ENCODE results near the gene SSBP1.
A peak's percentile ranks its signal among the peaks of the same experiment; 100 is the strongest.
"Not testable (repeated sequence)": the region's sequence is repeated elsewhere in the genome, so short reads cannot be mapped to it uniquely, and the experiment has no call there.

The SSBP1 gene, protein sequence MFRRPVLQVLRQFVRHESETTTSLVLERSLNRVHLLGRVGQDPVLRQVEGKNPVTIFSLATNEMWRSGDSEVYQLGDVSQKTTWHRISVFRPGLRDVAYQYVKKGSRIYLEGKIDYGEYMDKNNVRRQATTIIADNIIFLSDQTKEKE

DNA sequence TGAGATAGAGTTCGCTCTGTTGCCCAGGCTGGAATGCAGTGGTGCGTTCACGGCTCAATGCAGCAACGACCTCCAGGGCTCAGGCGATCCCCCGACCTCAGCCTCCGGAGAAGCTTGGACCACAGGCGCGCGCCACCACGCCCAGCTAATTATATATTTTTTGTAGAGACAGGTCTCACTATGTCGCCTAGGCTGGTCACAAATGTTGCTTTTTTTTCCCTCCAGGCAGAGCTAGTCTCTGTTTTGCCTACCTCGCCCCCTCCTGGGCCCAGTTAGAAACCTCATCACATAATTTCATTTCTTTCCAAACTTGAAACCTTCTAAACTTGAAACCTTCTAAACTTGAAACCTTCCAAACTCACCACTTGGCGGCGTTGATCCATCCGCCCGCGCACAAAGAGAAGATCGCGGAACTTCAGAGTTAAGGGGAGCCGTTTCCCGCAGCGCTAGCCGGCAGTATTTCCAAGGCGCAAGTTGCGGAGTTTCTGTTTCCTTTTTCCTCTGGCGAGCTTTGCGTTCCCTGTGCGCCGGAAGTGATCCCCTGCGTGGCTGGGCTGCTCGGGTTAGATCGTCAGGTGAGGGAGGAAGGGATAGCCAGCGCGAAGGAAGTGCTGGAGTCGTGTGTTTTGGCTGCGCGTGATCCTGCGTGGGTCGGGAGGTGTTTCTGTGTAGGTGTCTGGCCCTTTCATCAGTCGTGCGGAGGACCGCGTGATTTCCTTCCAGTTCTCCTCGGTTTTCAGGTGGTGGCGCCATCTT lies at the start of gene SSBP1:
SSBP1 (plus strand) TSS at position 523 of the 756 bp plus-strand sequence. CDS start 809 bp downstream, outside the sequence.
- peak; percentile 96 for DNase-seq

DNA sequence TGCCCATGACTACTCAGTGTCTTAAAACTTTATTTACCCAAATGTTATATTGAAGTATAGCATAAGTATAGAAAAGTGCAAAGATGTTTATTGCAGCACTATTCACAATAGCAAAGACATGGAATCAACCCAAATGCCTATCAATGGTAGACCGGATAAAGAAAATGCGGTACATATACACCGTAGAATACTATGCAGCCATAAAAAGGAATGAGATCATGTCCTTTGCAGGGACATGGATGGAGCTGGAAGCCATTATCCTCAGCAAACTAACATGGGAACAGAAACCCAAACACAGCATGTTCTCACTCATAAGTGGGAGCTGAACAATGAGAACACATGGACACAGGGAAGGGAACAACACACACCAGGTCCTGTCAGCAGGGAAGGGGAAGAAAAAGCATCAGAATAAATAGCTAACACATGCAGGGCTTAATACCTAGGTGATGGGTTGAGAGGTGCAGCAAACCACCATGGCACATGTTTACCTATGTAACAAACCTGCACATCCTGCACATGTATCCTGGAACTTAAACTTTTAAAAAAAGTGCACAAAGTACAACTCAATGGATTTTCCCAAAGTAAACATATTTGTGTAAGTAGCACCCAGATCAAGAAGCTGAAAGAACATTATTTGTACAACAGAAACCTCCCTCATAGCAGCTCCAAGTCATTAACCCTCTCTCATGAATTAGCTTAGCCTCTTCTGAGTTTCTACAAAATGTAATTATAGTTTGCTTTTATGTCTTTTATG lies 48.9 kb upstream of the SSBP1 start:
- DNase-seq, result not testable (repeated sequence)

DNA sequence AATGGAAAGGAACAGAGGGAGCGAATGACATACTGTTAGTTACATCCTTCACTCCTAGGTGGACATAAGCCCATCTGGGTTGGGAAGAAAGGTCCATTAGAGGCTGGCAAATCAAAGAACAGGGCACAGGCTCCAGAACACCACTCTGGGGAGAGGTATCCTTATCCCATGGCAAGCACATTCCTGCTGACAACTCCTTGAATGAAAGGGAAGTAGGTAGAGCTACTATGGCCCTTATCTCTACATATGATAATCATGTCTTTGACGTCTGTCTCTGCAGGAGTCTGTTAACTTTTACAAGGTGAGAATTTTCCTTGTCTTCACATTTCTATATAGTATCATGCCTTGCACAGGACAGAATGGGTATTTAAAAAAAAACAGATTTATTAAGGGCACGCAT lies 46.6 kb upstream of the SSBP1 start:
- no peak for DNase-seq

DNA sequence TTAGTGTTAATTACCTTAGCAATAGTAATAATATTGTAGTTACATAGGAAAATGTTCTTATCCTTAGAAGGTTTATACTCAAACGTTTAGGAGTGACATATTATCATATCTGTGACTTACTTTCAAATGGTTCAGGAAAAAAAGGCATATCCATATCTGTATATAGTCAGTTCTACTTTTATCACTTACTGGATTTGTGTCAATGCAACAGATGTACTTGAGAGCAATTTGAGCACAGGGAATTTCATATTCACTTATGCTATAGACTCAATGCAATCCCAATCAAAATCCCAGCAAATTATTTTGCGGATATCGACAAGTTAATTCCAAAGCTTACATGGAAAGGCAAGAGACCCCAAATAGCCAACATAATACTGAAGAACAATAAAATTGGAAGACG lies 46.2 kb upstream of the SSBP1 start:
- no peak for DNase-seq

DNA sequence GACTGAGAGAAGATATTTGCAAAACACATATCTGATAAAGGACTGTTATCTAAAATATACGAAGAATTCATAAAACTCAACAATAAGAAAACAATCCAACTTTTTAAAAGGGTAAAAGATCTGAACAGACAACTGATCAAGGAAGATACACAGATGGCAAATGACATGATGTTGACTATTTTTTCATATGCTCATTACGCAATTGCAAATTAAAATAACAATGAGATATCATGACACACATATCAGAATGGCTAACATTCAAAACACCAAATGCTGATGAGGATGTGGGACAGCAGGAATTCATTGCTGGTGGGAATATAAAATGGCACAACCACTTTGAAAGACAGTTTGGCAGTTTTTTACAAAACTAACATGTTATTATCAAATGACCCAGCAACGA lies 45.1 kb upstream of the SSBP1 start:
- DNase-seq, result no peak

DNA sequence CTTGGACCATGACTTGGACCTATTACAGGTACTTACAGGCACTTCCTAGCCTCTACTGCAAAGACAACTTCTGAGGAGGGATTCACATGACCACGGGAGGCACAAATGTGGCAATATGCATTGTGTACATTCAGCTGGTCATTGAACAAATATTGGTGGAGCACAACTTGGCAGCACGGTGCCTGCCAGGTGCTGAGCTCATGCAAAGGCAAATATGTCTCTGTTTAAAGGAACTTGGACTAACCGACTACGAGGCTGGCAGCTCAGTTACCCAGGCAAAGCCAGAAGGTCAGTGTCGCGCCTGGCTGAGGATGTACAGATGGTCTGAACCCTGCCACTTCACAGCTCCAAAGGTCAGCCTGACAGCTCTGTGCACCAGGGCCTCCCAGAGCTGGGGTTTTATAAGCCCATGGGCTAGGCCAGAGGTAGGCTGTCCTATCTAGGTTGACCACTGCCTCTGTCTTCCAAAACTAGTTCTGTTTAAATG lies 42.3 kb upstream of the SSBP1 start:
- no peak for DNase-seq

DNA sequence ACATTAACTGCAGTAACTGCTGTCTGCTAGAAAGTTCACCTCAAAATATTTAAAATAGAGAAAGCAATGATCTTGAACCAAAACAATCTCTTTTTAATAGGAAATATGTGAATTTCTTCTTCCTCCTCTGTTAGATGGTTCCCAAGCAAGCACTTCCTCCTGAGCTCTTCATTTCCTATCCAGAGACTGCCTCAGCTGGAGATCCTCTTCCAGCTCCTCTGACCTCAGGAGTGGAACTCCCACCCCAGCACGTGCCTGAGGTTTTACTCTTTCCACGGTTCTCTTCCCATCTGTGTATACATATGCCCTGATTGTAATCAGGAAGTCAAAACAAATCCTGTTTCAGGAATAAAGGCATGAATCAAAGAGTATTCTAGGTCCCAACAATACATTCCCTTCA lies 41.8 kb upstream of the SSBP1 start:
- peak; percentile 34 for DNase-seq

DNA sequence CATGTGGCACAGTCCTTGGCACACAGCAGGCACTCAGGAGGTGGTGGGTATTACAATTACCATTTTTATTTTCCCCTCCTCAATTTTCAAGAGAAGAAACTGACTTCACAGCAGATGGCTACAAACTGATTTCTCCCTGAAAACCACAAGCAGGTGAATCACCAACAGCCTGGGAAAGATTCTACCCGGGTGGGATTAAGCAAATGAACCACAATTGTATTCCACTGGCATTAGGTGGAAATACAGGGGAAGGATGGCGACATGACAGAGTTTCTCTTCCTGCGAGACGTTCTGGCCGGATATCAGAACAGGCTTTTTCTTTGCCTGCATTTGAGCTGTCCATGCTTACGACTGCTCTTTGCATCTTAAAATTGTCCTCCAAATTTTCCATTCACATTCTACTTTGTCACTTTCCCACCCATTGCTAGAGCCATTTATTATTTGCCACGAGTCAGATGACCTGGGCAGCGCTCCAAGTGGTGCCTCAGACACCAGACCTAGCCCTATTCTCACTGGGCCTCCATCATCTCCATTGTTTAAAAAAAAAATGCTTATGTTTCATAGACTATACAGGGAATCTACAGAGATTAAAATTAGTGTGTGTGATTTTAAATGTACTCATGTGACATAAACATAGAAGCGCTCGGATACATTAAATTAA lies 40.8 kb upstream of the SSBP1 start:
- no peak for DNase-seq

DNA sequence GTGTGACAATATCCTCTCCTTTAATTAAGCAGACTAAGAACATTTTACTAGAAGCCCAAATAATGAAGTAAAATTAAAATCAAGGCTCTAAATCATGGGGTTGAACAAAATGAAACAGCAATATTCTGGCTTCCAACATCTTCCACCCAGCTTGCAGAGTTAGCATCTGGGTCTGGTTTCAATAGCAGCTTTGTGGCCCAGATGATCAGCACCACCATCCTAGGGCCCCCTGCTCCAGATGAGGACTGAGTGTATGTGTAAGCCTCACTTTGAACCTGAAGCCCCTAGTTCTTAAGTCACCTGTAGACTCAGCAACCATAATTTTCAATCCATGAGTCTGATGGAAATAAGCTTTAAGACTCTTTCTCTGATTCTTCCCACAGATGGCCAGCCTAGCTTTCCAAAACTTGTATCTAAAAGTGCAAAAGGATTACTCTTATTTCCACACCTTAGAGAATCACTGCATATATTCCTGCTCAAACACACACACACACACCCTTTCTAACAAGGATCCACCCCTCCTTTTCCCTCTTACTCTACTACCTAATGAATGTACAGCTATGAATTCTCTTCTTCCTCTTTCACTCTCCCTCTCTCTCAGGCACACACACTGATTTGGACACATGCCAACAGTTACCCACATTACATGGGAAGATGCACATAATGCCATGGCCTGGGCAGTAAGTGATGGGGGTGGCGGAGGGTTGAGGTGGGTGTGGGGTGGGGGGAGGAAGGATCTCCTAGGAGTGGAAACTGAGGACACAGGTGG lies 39.7 kb upstream of the SSBP1 start:
- DNase-seq, result peak; percentile 48

DNA sequence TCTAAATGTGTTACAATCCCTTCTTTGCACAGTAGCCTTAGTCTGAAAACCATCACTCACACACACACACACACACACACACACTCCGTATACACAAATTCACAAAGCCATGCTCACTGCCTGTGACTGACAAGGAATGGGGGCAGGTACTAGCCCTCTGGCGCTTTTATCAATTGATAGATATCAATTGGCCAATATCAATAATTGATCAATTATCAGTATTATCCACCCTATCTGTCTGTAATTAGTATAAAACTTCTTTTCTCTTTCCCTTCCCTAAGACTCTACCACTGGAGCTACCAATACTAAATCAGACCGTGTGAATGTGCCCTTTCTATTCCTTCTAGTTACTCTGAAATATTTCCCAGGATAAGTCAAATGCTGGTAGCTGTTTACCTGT lies 38.3 kb upstream of the SSBP1 start:
- no peak for DNase-seq

DNA sequence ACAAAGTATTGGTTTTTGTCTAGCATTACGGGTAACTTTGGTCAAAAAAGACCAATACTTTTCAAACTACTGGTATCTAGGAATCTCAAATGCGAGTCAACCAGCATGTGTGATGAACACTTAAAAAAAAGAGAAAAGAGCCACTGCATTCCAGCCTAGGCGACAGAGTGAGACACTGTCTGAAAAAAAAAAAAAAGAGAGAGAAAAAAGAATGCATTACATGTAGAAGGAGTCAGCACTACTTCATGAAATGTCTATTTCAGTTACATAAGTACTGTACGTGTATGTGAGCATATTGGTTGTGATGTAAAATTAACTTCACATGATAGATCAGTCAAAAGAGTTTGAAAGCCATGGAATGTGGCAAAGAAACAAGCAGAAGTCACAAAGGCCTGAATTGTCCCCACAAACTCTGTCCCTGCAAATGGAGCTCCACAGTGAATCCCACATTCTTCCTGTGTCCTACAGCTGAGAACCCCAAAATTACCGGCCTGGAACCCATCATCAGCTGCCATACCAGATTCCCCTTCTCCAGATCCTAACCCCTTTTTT lies 37.8 kb upstream of the SSBP1 start:
- peak; percentile 2 for DNase-seq

DNA sequence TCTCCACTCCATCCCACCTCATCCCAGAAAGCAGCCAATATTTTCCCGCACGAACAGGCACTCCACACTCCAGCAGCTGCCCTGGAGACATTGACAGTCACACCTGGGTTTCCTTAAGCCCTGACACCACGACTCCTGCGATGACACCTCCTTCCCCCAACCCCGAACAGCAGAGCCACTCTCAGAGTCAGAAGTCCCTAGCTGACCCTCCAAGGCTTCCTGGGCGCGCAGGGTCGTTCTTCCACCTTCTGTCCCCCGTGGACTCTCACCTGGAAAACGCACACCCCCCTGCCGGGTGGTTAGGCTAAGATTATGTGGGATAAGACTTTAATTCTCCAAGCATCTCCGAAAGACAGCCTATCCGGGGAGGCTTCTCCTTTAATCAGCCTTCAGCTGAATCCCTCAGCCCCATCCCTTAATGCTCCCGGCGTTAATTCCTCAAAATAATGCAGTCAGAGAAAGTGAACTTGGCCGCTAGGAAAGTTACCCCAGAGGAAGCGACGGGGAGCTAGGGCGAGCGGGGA lies 37.2 kb upstream of the SSBP1 start:
- DNase-seq, result peak; percentile 8

DNA sequence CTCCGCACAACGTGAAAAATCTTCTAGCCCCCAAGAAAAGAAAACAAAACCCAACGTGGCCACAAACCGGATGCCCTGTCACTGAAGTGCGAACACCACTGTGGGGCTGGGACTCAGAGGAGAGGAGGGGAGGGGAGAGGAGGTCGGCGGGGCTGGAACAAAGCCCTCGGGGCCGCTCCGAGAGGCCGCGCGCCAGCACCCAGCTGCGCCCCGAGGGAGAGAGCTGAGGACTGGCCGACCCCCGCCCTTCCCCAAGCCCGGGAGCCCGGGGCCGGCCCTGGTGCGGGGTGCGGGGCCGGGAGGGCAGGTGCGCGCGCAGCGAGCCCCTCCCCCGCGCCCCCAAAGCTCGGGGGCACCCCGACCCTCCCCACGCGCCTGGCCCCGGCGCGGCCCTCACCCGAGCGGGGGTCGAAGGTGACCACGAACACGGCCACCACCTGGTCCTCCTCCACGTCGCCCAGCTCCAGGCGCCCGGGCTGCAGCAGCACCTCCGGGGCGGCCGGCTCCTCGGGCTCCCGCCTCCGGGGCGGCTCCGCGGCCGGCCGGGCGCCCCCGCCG lies 36.6 kb upstream of the SSBP1 start:
- peak; percentile 18 for DNase-seq

DNA sequence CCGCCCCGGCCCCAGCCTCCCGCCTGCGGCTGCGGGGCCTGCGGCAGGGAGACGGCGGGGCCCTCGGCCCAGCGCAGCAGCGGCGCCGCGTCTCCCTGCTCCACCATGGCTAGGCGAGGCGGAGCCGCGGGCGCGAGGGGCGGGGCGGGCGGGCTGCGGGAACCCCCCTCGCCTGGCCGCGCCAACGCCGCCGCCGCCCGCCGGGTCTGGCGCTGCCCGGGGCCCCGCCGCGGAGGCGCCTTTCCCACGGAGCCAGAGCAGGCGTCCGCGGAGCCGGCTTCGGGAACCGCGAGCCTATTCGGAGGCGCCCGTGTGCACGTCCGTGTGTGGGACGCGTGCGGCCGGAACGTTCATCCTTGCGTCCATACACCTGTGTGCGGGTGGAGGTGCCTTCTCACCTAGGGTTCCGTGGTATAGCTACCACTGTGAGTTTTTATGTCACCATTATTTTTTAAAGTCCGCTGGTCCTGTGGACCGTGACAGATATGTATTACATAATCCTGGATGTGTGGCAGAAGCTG lies 36.1 kb upstream of the SSBP1 start, which contains the start of gene DENND11:
DENND11 (minus strand) TSS at position 120 of the 521 bp plus-strand sequence; CDS start at position 107, 13 bp downstream.
- DNase-seq, result peak; percentile 60

DNA sequence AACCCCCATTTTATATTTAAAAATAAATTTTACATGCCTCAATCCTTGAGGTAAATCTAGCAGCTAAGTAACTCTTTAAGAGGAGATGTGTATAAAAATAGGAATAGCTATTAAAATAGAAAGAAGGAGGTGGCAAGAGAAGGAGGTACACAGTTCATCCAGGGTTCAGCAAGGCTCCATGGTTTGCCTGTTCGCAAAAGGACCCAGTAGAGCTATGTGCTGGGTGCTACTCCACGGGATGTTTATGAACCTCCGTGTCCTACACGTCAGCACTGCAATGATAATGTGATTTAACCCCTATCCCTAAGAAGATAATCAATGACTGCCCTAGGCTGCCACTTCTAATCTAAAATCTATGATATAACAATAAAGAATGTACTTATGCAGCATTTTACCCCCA lies 35.3 kb upstream of the SSBP1 start:
- DNase-seq, result no peak

DNA sequence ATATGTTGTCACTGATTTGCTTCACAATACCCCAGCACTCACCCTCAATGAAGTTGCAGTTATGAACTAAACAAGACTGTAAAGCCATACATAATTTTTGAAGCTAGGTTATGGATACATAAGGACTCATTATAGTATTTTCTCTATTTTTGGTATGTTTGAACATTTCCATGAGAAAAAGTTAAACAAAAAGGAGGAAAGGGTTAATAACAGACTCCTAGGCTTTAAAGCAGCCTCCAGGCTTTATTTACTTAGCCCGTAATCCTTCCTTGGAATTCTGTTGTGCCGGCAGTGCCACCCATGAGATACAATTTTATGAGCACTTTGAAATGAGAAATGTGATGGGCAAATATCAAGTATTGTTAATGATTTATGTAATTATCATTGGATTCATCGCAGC lies 34.0 kb upstream of the SSBP1 start:
- DNase-seq, result no peak

DNA sequence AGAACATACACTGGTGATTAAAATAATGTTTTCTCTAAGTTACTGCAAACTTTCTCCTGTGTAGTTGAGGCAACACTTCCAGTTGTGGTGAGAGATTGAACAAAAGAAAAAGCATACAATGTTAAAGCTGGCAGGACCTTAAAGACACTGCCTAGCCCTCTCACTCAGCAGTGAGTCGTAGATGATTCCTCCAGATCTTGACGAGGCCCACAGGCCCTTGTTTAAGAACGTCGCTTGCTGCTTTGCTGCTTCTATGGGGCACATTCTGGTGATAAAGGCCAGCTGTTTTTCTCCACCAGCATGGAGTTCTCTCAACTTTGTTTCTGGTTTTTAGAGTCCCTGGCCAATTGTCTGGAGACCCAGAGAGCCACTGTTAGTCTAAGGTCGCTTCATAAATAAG lies 33.4 kb upstream of the SSBP1 start:
- no peak for DNase-seq

DNA sequence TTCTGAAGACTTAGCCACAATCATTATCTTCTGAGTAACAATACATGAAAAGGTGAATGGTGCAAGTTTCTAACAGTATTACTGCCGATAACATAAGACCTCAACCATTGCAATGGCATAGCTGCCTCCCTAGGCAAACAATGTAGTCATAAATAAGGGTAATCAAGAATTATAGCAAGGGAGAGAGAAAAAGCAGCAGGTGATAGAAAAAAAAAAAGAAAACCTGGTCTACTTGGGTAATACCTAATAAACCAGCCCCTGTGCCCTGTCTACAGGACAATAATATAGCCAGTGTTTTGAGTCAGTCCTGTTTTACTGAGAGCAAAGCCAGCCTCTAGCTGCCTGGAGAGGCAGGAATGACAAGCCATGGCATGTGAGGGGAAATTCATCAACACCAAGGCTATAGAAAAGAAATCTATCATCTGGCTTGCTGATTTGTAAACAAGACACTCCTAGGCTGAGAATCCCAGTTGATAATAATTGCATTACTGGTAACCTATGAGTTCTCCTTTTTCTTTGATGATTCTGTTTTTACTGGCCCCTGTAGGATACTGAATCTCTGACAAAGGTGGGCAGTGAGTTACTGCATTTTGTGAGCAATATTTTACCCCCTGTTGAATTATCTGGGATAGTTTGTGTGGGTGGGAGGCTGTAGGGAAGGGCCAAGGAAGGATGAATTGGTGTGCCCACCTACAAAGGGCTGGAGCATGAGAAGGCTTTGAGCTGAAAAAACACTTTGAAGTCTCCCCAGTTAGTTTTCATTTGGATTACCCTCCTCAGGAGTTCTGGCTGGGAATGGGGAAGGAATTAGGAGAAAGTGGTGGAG lies 31.7 kb upstream of the SSBP1 start:
- no peak for DNase-seq

DNA sequence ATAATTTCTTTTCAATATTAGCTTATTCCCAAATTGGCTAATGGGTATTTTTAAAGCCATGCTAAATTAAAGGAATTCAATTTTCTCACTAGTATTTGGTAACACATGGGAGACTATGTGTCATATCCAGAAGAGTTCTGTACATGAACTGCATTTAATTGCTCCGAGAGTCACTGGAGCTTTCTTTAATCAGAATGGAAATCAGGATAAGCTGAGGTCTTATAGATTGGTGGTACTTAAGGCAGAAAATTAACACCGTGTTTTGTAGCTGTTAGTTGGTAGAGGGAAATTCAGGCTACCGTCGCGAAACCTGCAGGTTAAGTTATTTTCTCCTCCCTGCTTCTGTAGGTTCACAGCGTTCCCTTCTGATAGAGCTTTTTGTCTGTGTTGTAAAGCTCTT lies 29.8 kb upstream of the SSBP1 start, which contains the start of gene WEE2:
WEE2 (plus strand) TSS at position 3 of the 400 bp plus-strand sequence. CDS start 406 bp downstream, outside the sequence.
- DNase-seq, result no peak

DNA sequence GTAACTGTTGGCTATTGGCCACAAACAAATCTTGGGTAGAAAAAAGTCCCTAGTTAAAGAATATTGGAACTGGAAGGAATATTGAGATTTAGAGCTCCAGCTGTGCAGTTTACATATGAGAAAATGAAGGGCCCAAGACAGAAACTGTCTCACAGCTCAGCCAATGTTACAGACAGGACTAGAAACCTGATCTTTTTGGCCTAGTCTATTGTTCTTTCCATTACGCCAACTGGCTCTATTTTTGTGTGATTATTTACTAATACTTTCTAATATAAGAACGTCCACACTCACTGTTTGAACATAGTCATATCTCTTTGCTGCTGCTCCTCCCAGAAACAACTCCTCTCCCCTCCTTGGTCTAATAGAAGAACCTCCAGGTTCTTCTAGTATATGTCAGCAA lies 28.8 kb upstream of the SSBP1 start:
- DNase-seq, result no peak

Measured in inflammatory macrophage treated with lipopolysaccharide for 4 hours (primary cell).